ENCODE measurements around the gene ECEL1.
A peak's percentile ranks its signal among the peaks of the same experiment; 100 is the strongest.
"Not testable (repeated sequence)": the region's sequence is repeated elsewhere in the genome, so short reads cannot be mapped to it uniquely, and the experiment has no call there.

Gene ECEL1

GRCh38 chr2:232440220-232441018 is 47.2 kb downstream of the ECEL1 start:
- peak; percentile 74 for DNase-seq

- no peak for DNase-seq
Observed at GRCh38 chr2:232439758-232440135, 47.9 kb downstream of the ECEL1 start.

- DNase-seq = no peak
Observed at GRCh38 chr2:232438951-232439757, 48.5 kb downstream of the ECEL1 start.

- DNase-seq = no peak
Observed at GRCh38 chr2:232438091-232438490, 49.5 kb downstream of the ECEL1 start.

GRCh38 chr2:232437195-232437571 is 50.5 kb downstream of the ECEL1 start:
- DNase-seq = no peak

- no peak for DNase-seq
Observed at GRCh38 chr2:232436381-232437194, 51.0 kb downstream of the ECEL1 start.

- no peak for DNase-seq
Observed at GRCh38 chr2:232435805-232436204, 51.8 kb downstream of the ECEL1 start.

- DNase-seq = no peak
Observed at GRCh38 chr2:232435375-232435648, 52.3 kb downstream of the ECEL1 start.

GRCh38 chr2:232434563-232435374 is 52.9 kb downstream of the ECEL1 start:
- no peak for DNase-seq

- no peak for DNase-seq
Observed at GRCh38 chr2:232434091-232434490, 53.5 kb downstream of the ECEL1 start.

GRCh38 chr2:232433622-232434021 is 54.0 kb downstream of the ECEL1 start:
- DNase-seq = not testable (repeated sequence)

GRCh38 chr2:232432598-232433184 is 54.9 kb downstream of the ECEL1 start:
- DNase-seq = no peak

- no peak for DNase-seq
Observed at GRCh38 chr2:232431705-232432590, 55.7 kb downstream of the ECEL1 start.
